PC-3 (cell line): ENCODE data around the gene YAF2. TPM values are rescaled to one million over a fixed set of nuclear protein-coding genes. Genes with fewer than 3 reads are reported as not detected.
"Not testable (repeated sequence)": the region's sequence is repeated elsewhere in the genome, so short reads cannot be mapped to it uniquely, and the experiment has no call there.

Source experiments
- ATAC-seq: fragments of 200-7000 bp; cut with Tn5 transposase; 2 replicates; pipeline ENCODE4 v1.9.1; 2020; ENCODE audit warnings: mild to moderate bottlenecking, moderate library complexity
- BruUV-seq: library from RNA; stranded (reverse); fragments of 400-500 nt; replicated peaks from 2 replicates; lab custom pipeline; 2021; lab: Mats Ljungman, UMichigan
- CTCF ChIA-PET: fragments of 300-600 bp; sonication (Branson Sonifier 250); formaldehyde crosslinking; loops from one replicate; lab custom pipeline; 2022; ENCODE audit warnings: antibody characterized with exemption; lab: Charles Lee
- POLR2A ChIA-PET: fragments of 300-600 bp; sonication (Branson Sonifier 250); formaldehyde crosslinking; loops from one replicate; lab custom pipeline; 2022; ENCODE audit warnings: antibody characterized with exemption; ENCODE audit not compliant: unreplicated experiment; lab: Charles Lee
- DNase-seq: peaks from one replicate; pipeline ENCODE4 v3.0.0-alpha.2; 2015
- H2AFZ ChIP-seq: fragments of 300-600 bp; sonication (generic); 2 replicates; pipeline ENCODE4 v1.6.0; 2016; ENCODE audit warnings: antibody characterized with exemption, low read length
- H3F3A ChIP-seq: fragments of 300-600 bp; sonication (generic); one replicate; pipeline ENCODE4 v1.6.0; 2017; ENCODE audit warnings: antibody characterized with exemption, low read length, control low read depth, mild to moderate bottlenecking; ENCODE audit not compliant: unreplicated experiment
- H3K27ac ChIP-seq: fragments of 300-600 bp; sonication (generic); 2 replicates; pipeline ENCODE4 v1.5.1; 2016; ENCODE audit warnings: mild to moderate bottlenecking, low read length
- H3K27me3 ChIP-seq: fragments of 300-600 bp; sonication (generic); 2 replicates; pipeline ENCODE4 v1.6.1; 2016; ENCODE audit warnings: low read length, mixed read lengths
- H3K36me3 ChIP-seq: fragments of 300-600 bp; sonication (generic); 2 replicates; pipeline ENCODE4 v1.6.1; 2016; ENCODE audit warnings: low read depth, mixed run types, low read length, mixed read lengths
- H3K4me1 ChIP-seq: fragments of 300-600 bp; sonication (generic); 2 replicates; pipeline ENCODE4 v1.5.1; 2016; ENCODE audit warnings: low read length; ENCODE audit not compliant: insufficient read depth
- H3K4me2 ChIP-seq: fragments of 300-600 bp; sonication (generic); 2 replicates; pipeline ENCODE4 v1.6.0; 2016; ENCODE audit warnings: low read length
- H3K4me3 ChIP-seq: fragments of 300-600 bp; sonication (generic); 2 replicates; pipeline ENCODE4 v1.5.1; 2016; ENCODE audit warnings: mild to moderate bottlenecking, low read length, mixed read lengths
- H3K79me2 ChIP-seq: fragments of 300-600 bp; sonication (generic); 2 replicates; pipeline ENCODE4 v1.6.1; 2017; ENCODE audit warnings: low read length, mixed read lengths
- H3K9ac ChIP-seq: fragments of 300-600 bp; sonication (generic); 2 replicates; pipeline ENCODE4 v1.6.0; 2016; ENCODE audit warnings: mild to moderate bottlenecking, low read length
- H3K9me2 ChIP-seq: fragments of 300-600 bp; sonication (generic); replicated peaks from 2 replicates; pipeline ENCODE4 v1.6.1; 2016; ENCODE audit warnings: mixed run types, low read length, mixed read lengths
- H3K9me3 ChIP-seq: fragments of 300-600 bp; sonication (generic); 2 replicates; pipeline ENCODE4 v1.6.1; 2016; ENCODE audit warnings: low read length, mixed read lengths
- H4K20me1 ChIP-seq: fragments of 300-600 bp; sonication (generic); 2 replicates; pipeline ENCODE4 v1.6.1; 2016; ENCODE audit warnings: low read length, mixed read lengths
- EZH2 ChIP-seq: fragments of 300-600 bp; sonication (generic); IDR thresholded peaks from one replicate; pipeline ENCODE4 v1.6.1; 2017; ENCODE audit warnings: antibody characterized with exemption, mild to moderate bottlenecking, low read length; ENCODE audit not compliant: unreplicated experiment
- EZH2phosphoT487 ChIP-seq: fragments of 300-600 bp; sonication (generic); IDR thresholded peaks from 2 replicates; pipeline ENCODE4 v1.6.1; 2018; ENCODE audit warnings: mild to moderate bottlenecking, antibody characterized with exemption, low read length, borderline replicate concordance
- intact Hi-C: fragments of 100-400 bp; cut with micrococcal nuclease; formaldehyde crosslinking; loops from 2 replicates; pipeline ENCODE4 v1.9.0; 2023
- total RNA-seq: library from RNA; depleted of rRNA; stranded (reverse); fragments of >200 nt; gene quantifications from 2 replicates; pipeline ENCODE4 v1.2.3, GENCODE V29; 2014
- TF ChIP-seq, protein P1 (sequence below): fragments of 300-600 bp; sonication (generic); conservative IDR thresholded peaks from 2 replicates; pipeline ENCODE4 v1.5.1; 2017; ENCODE audit warnings: antibody characterized with exemption, low read depth, mild to moderate bottlenecking, low read length

The YAF2 gene
- total RNA-seq, 1 experiment from 2014 or later: 6.8 TPM

DNA sequence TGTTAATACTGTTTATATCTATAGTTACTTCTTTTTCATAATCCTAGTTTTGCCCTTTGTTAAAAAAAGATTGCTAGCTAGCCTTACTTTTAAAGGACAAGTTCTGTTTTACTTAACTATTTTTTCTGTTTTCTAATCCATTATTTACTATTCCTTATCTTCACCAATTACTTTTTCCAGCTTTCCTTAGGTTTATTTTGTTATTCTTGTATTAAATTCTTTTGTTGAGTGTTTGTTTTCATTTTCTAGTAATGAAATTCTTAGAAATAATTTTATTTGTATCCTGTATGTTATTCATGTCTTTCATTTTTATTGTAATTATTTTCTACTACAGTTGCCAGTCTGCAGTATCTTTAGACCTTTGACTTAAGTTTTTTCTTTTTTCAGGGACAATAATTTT lies 47.7 kb downstream of the YAF2 start:
- Histone ChIP-seq H3K27me3 (no peaks in the 10 kb centered on the region), H3K4me2 (no peak overlapping the region), H4K20me1 (no peaks in the 10 kb centered on the region), H3K9me3 (no peaks in the 10 kb centered on the region), H3K27ac (no peak overlapping the region), H3K36me3 (no peaks in the 10 kb centered on the region), H3F3A (no peaks in the 10 kb centered on the region), H3K4me3 (no peak overlapping the region), H3K4me1 (0 out of 2 replicates have a peak, but pooled peaks cover 8% of the 10 kb centered on the region), H3K9me2 (no peaks in the 10 kb centered on the region), H2AFZ (no peak overlapping the region), H3K79me2 (no peaks in the 10 kb centered on the region), H3K9ac (no peak overlapping the region)
- DNase-seq: no peak
- BruUV-seq: no TSS peak
- intact Hi-C loops: no loop called here
- ATAC-seq: no peak
- POLR2A ChIA-PET: no interaction called here
- TF ChIP-seq EZH2phosphoT487: no peak
- no peak for TF ChIP-seq EZH2
- TF ChIP-seq, protein P1, sequence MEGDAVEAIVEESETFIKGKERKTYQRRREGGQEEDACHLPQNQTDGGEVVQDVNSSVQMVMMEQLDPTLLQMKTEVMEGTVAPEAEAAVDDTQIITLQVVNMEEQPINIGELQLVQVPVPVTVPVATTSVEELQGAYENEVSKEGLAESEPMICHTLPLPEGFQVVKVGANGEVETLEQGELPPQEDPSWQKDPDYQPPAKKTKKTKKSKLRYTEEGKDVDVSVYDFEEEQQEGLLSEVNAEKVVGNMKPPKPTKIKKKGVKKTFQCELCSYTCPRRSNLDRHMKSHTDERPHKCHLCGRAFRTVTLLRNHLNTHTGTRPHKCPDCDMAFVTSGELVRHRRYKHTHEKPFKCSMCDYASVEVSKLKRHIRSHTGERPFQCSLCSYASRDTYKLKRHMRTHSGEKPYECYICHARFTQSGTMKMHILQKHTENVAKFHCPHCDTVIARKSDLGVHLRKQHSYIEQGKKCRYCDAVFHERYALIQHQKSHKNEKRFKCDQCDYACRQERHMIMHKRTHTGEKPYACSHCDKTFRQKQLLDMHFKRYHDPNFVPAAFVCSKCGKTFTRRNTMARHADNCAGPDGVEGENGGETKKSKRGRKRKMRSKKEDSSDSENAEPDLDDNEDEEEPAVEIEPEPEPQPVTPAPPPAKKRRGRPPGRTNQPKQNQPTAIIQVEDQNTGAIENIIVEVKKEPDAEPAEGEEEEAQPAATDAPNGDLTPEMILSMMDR: no peak
- CTCF ChIA-PET: no interaction called here

DNA sequence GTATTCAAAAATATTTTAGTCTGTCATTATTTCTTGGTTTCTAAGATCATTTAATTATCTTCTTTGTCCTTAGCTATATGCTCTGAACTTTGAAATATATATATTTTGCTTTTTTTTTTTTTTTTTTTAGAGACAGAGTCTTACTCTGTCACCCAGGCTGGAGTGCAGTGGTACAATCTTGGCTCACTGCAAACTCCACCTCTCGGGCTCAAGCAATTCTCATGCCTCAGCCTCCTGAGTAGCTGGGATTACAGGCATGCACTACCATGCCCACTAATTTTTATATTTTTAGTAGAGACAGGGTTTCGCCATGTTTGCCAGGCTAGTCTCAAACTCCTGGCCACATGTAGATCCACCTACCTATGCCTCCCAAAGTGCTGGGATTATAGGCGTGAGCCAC lies 49.8 kb downstream of the YAF2 start:
- H3K4me1 ChIP-seq, POLR2A ChIA-PET, H4K20me1 ChIP-seq, H3K4me3 ChIP-seq, H3F3A ChIP-seq, H2AFZ ChIP-seq, BruUV-seq, intact Hi-C loops, DNase-seq, H3K9me2 ChIP-seq, H3K27ac ChIP-seq, H3K36me3 ChIP-seq, H3K79me2 ChIP-seq, H3K27me3 ChIP-seq, H3K4me2 ChIP-seq, ATAC-seq, CTCF ChIA-PET, H3K9ac ChIP-seq, H3K9me3 ChIP-seq: not testable (repeated sequence)

DNA sequence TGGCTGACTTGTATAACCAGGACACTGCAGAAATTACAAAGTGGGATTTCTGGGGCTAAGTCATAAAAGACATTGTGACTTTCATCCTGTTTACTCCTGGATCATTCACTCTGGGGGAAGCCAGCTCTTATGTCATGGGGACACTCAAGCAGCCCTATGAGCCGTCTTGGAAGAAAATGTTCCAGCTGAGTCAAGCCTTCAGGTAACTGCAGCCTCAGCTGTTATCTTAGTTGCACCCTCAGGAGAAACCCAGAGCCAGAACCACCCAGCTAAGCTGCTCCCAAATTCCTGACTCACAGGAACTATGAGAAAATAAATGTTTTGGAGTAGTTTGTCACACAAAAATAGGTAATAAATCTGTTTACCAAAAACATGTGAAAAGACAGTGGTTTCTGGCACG lies 50.2 kb downstream of the YAF2 start:
- TF ChIP-seq, protein P1: no peak
- TF ChIP-seq EZH2 (no peak), EZH2phosphoT487 (no peak)
- H2AFZ ChIP-seq: no peak overlapping the region
- H3K9me2 ChIP-seq: no peaks in the 10 kb centered on the region
- H3K4me1 ChIP-seq: 0 out of 2 replicates have a peak, but pooled peaks cover 6% of the 10 kb centered on the region
- ChIA-PET POLR2A (no interaction called here), CTCF (interaction anchor here (0.7 kb wide), 1 partner anchor 425 kb away, joined by 3 read pairs; no protein-coding TSS in a partner anchor)
- H3K36me3 ChIP-seq: no peaks in the 10 kb centered on the region
- intact Hi-C loops: no loop called here
- no peak overlapping the region for H3K9ac ChIP-seq
- H3K4me2 ChIP-seq: no peak overlapping the region
- DNase-seq: peak; percentile 32
- H3K27ac ChIP-seq: no peak overlapping the region
- no peak overlapping the region for H3K4me3 ChIP-seq
- peak; percentile 81 for ATAC-seq
- no peaks in the 10 kb centered on the region for H4K20me1 ChIP-seq
- H3K9me3 ChIP-seq: no peaks in the 10 kb centered on the region
- no peaks in the 10 kb centered on the region for H3K79me2 ChIP-seq
- BruUV-seq: no TSS peak
- no peaks in the 10 kb centered on the region for H3F3A ChIP-seq
- H3K27me3 ChIP-seq: no peaks in the 10 kb centered on the region
